Measurements from ENCODE around the gene PNPLA7.

Gene PNPLA7

GRCh38 chr9:137422604-137423513, 127.3 kb downstream of the PNPLA7 start, which contains the start of the genes EXD3 and NOXA1 (continued):
- peak; percentile 39; the same call in 1 of the 2 replicates for TF ChIP-seq ZEB2 (tag by site-specific recombination; IDR thresholded peaks at IDR 0.05)
- no peak for TF ChIP-seq ZNF585B (tag by site-specific recombination; IDR thresholded peaks at IDR 0.05)
- TF ChIP-seq ZNF658 (tag by site-specific recombination; IDR thresholded peaks at IDR 0.05) = no peak
- peak; percentile 59 for TF ChIP-seq ZBTB8A (tag by site-specific recombination; IDR thresholded peaks at IDR 0.05)
- peak; percentile 79 for TF ChIP-seq ZNF335 (tag by site-specific recombination; conservative IDR thresholded peaks at IDR 0.05)
- TF ChIP-seq, protein P1, sequence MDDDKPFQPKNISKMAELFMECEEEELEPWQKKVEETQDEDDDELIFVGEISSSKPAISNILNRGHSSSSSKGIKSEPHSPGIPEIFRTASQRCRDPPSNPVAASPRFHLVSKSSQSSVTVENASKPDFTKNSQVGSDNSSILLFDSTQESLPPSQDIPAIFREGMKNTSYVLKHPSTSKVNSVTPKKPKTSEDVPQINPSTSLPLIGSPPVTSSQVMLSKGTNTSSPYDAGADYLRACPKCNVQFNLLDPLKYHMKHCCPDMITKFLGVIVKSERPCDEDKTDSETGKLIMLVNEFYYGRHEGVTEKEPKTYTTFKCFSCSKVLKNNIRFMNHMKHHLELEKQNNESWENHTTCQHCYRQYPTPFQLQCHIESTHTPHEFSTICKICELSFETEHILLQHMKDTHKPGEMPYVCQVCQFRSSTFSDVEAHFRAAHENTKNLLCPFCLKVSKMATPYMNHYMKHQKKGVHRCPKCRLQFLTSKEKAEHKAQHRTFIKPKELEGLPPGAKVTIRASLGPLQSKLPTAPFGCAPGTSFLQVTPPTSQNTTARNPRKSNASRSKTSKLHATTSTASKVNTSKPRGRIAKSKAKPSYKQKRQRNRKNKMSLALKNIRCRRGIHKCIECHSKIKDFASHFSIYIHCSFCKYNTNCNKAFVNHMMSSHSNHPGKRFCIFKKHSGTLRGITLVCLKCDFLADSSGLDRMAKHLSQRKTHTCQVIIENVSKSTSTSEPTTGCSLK (tag by site-specific recombination; IDR thresholded peaks at IDR 0.05) = no peak

DNA sequence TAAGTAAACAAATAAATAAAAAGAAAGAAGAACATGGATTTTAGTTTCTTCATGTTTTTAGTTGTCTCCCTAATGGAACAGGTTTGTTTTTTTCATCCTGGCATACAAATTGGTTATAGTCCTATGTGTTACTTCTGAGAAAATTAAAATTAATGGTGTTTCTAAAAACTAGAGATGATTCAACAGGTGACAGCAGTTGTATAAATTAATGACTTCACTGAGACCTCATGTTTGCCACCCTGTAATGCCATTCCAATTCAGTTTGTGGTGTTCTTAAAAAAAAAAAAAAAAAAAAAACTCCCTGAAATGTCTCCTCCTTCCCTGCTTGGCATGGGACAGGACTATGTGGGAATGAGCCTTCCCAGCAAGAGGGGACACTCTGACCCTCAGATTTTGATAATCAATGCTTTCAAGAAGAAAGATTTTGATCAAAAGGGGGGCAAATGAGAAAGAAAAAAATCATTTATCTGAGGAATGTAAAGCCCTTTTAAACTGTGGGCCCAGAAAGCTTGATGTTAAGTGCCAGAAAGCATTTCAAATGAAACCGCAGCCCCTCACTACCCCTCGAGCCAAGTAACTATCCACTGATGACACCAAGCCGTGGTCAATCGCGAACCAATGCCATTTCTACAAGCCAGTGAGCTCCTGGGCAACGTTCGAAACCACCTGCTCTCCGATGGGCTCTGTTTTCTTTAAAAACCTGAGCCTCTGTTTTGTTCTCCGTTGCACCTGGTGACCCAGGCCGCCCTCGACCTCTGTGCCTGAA, 128.2 kb downstream of the PNPLA7 start:
- Histone ChIP-seq H3K4me1 (ENCODE audit: control insufficient read depth, insufficient read depth, low read length) (peaks cover 9% of the 10 kb centered on the region), H3K36me3 (ENCODE audit: control insufficient read depth in 2 of 2, insufficient read depth in 1 of 2, low read length in 2 of 2) (no peaks in the 10 kb centered on the region; a peak in 1 of 3 replicates), H3K27ac (ENCODE audit: extremely low read depth, low read depth, low read length) (peak overlapping the region; percentile 69), H3K4me3 (ENCODE audit: low read depth, low read length) (peak overlapping the region; percentile 85), H3K9me3 (ENCODE audit: control insufficient read depth, insufficient read depth, low read depth, low read length) (no peaks in the 10 kb centered on the region)
- POLR2A ChIA-PET = interaction anchor here (0.6 to 2.1 kb wide), 17 partner anchors 10 to 185 kb away, joined by 3 to 27 read pairs (median 5); partner anchors contain the start of genes MRPL41, NRARP, NSMF and TUBB4B
- CTCF ChIA-PET = interaction anchor here (0.9 to 4.0 kb wide), 15 partner anchors 10 to 197 kb away, joined by 3 to 35 read pairs (median 4); partner anchors contain the start of genes EHMT1 and ENTPD8
- TF ChIP-seq IKZF3 (tag by site-specific recombination; IDR thresholded peaks at IDR 0.05) (no peak), ZNF23 (tag by site-specific recombination; IDR thresholded peaks at IDR 0.05; ENCODE audit: borderline replicate concordance) (no peak), SCRT2 (tag by site-specific recombination; IDR thresholded peaks at IDR 0.05) (peak; percentile 79), BCL11B (tag by site-specific recombination; IDR thresholded peaks at IDR 0.05; ENCODE audit: low read depth) (no peak), PRDM10 (tag by site-specific recombination; IDR thresholded peaks at IDR 0.05) (peak; percentile 84), ZNF16 (tag by site-specific recombination; IDR thresholded peaks at IDR 0.05; ENCODE audit: low read depth) (no peak), ZNF747 (tag by site-specific recombination; IDR thresholded peaks at IDR 0.05) (no peak), ZNF529 (tag by site-specific recombination; IDR thresholded peaks at IDR 0.05; ENCODE audit: insufficient replicate concordance) (no peak), ZBTB21 (tag by site-specific recombination; IDR thresholded peaks at IDR 0.05) (no peak), ZBTB26 (tag by site-specific recombination; optimal IDR thresholded peaks at IDR 0.05) (no peak), HOXA7 (CRISPR knock-in tag; IDR thresholded peaks at IDR 0.05; ENCODE audit: borderline replicate concordance) (no peak), TCF7L2 (IDR thresholded peaks at IDR 0.05; ENCODE audit: borderline replicate concordance, low read depth, low read length) (no peak), ZNF777 (tag by site-specific recombination; IDR thresholded peaks at IDR 0.05; ENCODE audit: borderline replicate concordance) (no peak)
- TF ChIP-seq, protein P1 (tag by site-specific recombination; IDR thresholded peaks at IDR 0.05) = no peak
- TF ChIP-seq, protein P2, sequence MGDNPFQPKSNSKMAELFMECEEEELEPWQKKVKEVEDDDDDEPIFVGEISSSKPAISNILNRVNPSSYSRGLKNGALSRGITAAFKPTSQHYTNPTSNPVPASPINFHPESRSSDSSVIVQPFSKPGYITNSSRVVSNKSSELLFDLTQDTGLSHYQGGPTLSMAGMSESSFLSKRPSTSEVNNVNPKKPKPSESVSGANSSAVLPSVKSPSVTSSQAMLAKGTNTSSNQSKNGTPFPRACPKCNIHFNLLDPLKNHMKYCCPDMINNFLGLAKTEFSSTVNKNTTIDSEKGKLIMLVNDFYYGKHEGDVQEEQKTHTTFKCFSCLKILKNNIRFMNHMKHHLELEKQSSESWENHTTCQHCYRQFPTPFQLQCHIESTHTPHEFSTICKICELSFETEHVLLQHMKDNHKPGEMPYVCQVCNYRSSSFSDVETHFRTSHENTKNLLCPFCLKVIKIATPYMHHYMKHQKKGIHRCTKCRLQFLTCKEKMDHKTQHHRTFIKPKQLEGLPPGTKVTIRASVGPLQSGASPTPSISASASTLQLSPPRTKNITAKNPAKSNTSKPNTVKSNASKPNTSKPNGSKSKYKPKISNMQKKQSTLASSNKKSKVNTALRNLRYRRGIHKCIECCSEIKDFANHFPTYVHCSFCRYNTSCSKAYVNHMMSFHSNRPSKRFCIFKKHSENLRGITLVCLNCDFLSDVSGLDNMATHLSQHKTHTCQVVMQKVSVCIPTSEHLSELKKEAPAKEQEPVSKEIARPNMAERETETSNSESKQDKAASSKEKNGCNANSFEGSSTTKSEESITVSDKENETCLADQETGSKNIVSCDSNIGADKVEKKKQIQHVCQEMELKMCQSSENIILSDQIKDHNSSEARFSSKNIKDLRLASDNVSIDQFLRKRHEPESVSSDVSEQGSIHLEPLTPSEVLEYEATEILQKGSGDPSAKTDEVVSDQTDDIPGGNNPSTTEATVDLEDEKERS (tag by site-specific recombination; IDR thresholded peaks at IDR 0.05) = no peak

Measured in HEK293 (cell line).